Hepatocyte (in vitro differentiated cells): ENCODE results near the gene HRG.

Experiments used
- EZH2 ChIP-seq: fragments of 200-600 bp; sonication (generic); IDR thresholded peaks from 2 replicates; pipeline ENCODE4 v1.6.1; 2016; ENCODE audit warnings: antibody characterized with exemption, mild to moderate bottlenecking, borderline replicate concordance
- EZH2phosphoT487 ChIP-seq: fragments of 200-600 bp; sonication (generic); IDR thresholded peaks from one replicate; pipeline ENCODE4 v1.6.1; 2018; ENCODE audit warnings: antibody characterized with exemption, mild to moderate bottlenecking, low read depth, moderate library complexity; ENCODE audit not compliant: unreplicated experiment, severe bottlenecking
- TF ChIP-seq, protein P1 (sequence below): fragments of 200-600 bp; sonication (generic); IDR thresholded peaks from 2 replicates; pipeline ENCODE4 v1.5.1; 2016; ENCODE audit warnings: antibody characterized with exemption, mild to moderate bottlenecking; ENCODE audit not compliant: poor library complexity

- TF ChIP-seq, protein P1, sequence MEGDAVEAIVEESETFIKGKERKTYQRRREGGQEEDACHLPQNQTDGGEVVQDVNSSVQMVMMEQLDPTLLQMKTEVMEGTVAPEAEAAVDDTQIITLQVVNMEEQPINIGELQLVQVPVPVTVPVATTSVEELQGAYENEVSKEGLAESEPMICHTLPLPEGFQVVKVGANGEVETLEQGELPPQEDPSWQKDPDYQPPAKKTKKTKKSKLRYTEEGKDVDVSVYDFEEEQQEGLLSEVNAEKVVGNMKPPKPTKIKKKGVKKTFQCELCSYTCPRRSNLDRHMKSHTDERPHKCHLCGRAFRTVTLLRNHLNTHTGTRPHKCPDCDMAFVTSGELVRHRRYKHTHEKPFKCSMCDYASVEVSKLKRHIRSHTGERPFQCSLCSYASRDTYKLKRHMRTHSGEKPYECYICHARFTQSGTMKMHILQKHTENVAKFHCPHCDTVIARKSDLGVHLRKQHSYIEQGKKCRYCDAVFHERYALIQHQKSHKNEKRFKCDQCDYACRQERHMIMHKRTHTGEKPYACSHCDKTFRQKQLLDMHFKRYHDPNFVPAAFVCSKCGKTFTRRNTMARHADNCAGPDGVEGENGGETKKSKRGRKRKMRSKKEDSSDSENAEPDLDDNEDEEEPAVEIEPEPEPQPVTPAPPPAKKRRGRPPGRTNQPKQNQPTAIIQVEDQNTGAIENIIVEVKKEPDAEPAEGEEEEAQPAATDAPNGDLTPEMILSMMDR = no peak
- TF ChIP-seq EZH2phosphoT487 = no peak
- TF ChIP-seq EZH2 = no peak
Observed at GRCh38 chr3:186717039-186717457, 51.2 kb downstream of the HRG start, which contains the start of gene KNG1.
